ENCODE measurements around the gene PARD3.

PARD3 gene

DNA sequence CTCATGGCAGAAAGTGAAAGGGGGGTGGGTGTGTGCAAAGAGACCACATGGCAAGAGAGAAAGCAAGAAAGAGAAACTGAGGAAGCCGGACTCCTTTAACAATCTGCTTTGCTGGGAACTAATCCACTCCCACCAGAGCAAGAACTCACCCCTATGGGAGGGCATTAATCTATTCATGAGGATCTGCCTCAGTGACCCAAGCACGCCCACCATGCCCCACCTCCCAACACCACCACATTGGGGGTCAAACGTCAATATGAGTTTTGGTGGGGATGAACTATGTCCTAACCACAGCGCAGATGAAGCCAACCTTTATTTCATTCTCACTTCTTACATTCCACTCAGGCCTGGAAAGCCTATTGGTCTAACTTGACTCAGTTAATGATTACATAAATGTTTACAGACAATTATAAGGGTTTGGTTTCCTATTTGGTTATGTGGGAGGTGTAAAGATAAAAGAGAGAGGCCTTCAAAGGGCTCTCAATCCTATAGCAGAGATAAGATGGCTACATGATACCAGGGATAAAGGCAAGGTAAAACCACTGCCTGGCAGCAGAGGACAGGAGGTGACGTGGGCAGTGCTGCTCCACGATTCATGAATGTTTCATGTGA is 601.8 kb downstream of the PARD3 start:
- Histone ChIP-seq H3K9me3 (ENCODE audit: insufficient read depth, low read length) (no peaks in the 10 kb centered on the region), H4K20me1 (ENCODE audit: low read depth, low read length) (no peaks in the 10 kb centered on the region), H3K79me2 (ENCODE audit: insufficient read depth, low read length) (no peaks in the 10 kb centered on the region), H3F3A (ENCODE audit: insufficient read depth) (no peaks in the 10 kb centered on the region), H3K36me3 (ENCODE audit: low read length) (no peaks in the 10 kb centered on the region), H3K9ac (ENCODE audit: low read length) (no peak overlapping the region), H3K27ac (ENCODE audit: low read depth, low read length) (no peak overlapping the region), H3K27me3 (ENCODE audit: low read length) (no peaks in the 10 kb centered on the region), H3K9me2 (replicated peaks; ENCODE audit: insufficient read depth, low read length) (no peaks in the 10 kb centered on the region), H2AFZ (ENCODE audit: low read depth, low read length, severe bottlenecking) (no peak overlapping the region), H3K4me2 (ENCODE audit: low read depth, low read length, poor library complexity, severe bottlenecking) (no peak overlapping the region), H3K4me3 (ENCODE audit: insufficient read depth, low read length, poor library complexity, severe bottlenecking) (no peak overlapping the region)
- TF ChIP-seq CTCF (IDR thresholded peaks at IDR 0.05; ENCODE audit: insufficient read depth, low read length, poor library complexity, severe bottlenecking) (no peak), EZH2phosphoT487 (conservative IDR thresholded peaks at IDR 0.05; ENCODE audit: low read length) (no peak)

- H3F3A ChIP-seq (ENCODE audit: insufficient read depth) = no peaks in the 10 kb centered on the region
- no peak for TF ChIP-seq EZH2phosphoT487 (conservative IDR thresholded peaks at IDR 0.05; ENCODE audit: low read length)
- TF ChIP-seq CTCF (IDR thresholded peaks at IDR 0.05; ENCODE audit: insufficient read depth, low read length, poor library complexity, severe bottlenecking) = no peak
These were observed 607.8 kb downstream of the PARD3 start for GRCh38 chr10:34207343-34207742.

DNA sequence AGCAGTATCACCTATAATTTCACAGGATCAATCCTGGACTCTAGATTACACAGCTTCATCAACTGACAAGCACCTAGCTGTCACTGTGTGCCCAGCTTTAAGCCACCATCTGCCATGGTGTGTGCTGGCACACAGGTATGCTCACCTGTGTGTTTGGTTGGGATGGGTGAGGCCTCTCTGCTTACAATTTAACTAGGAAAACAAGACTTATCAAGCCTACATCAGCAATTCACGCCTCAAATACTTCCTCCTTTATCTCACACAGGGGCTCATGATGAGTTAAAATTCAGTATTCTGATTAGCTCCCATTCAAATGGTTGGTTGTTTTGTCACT is 608.2 kb downstream of the PARD3 start:
- H2AFZ ChIP-seq (ENCODE audit: low read depth, low read length, severe bottlenecking) = no peak overlapping the region
- H3K9me2 ChIP-seq (replicated peaks; ENCODE audit: insufficient read depth, low read length) = no peaks in the 10 kb centered on the region
- H3K79me2 ChIP-seq (ENCODE audit: insufficient read depth, low read length) = no peaks in the 10 kb centered on the region
- no peak overlapping the region for H3K4me2 ChIP-seq (ENCODE audit: low read depth, low read length, poor library complexity, severe bottlenecking)
- no peaks in the 10 kb centered on the region for H4K20me1 ChIP-seq (ENCODE audit: low read depth, low read length)
- H3F3A ChIP-seq (ENCODE audit: insufficient read depth) = no peaks in the 10 kb centered on the region
- no peaks in the 10 kb centered on the region for H3K36me3 ChIP-seq (ENCODE audit: low read length)
- TF ChIP-seq EZH2phosphoT487 (conservative IDR thresholded peaks at IDR 0.05; ENCODE audit: low read length) (no peak), CTCF (IDR thresholded peaks at IDR 0.05; ENCODE audit: insufficient read depth, low read length, poor library complexity, severe bottlenecking) (no peak)
- no peak overlapping the region for H3K27ac ChIP-seq (ENCODE audit: low read depth, low read length)
- H3K4me3 ChIP-seq (ENCODE audit: insufficient read depth, low read length, poor library complexity, severe bottlenecking) = no peak overlapping the region
- no peaks in the 10 kb centered on the region for H3K9me3 ChIP-seq (ENCODE audit: insufficient read depth, low read length)
- H3K9ac ChIP-seq (ENCODE audit: low read length) = no peak overlapping the region
- no peaks in the 10 kb centered on the region for H3K27me3 ChIP-seq (ENCODE audit: low read length)

More at GRCh38 chr10:34207343-34207742, 607.8 kb downstream of the PARD3 start:
- Histone ChIP-seq H3K27me3 (ENCODE audit: low read length) (no peaks in the 10 kb centered on the region), H4K20me1 (ENCODE audit: low read depth, low read length) (no peaks in the 10 kb centered on the region), H3K9ac (ENCODE audit: low read length) (no peak overlapping the region), H3K9me2 (replicated peaks; ENCODE audit: insufficient read depth, low read length) (no peaks in the 10 kb centered on the region), H3K27ac (ENCODE audit: low read depth, low read length) (no peak overlapping the region), H3K36me3 (ENCODE audit: low read length) (no peaks in the 10 kb centered on the region), H3K4me3 (ENCODE audit: insufficient read depth, low read length, poor library complexity, severe bottlenecking) (no peak overlapping the region), H3K4me2 (ENCODE audit: low read depth, low read length, poor library complexity, severe bottlenecking) (no peak overlapping the region), H3K9me3 (ENCODE audit: insufficient read depth, low read length) (no peaks in the 10 kb centered on the region), H2AFZ (ENCODE audit: low read depth, low read length, severe bottlenecking) (no peak overlapping the region), H3K79me2 (ENCODE audit: insufficient read depth, low read length) (no peaks in the 10 kb centered on the region)
